Gastrocnemius medialis (tissue), 4 donors: ENCODE data around the gene PPIP5K1. TPM values are rescaled to one million over a fixed set of nuclear protein-coding genes. Genes with fewer than 3 reads are reported as not detected.

ENCODE experiments used
- ATAC-seq, 2 donors: fragments of 150-250 bp; one replicate each; pipeline ENCODE4 v1.9.1; 2016
- DNase-seq, 2 donors: peaks; one replicate each; pipeline ENCODE4 v3.0.0-alpha.2; 2019
- H3K27ac ChIP-seq, 4 donors: fragments of 200-600 bp; sonication (generic); 1 replicate in 1 of 4; 2 replicates in 3 of 4; pipeline ENCODE4 v1.5.1; 2016 to 2018; ENCODE audit warnings: mild to moderate bottlenecking in 2 of 4, moderate library complexity in 1 of 4
- H3K27me3 ChIP-seq, 3 donors: fragments of 200-600 bp; sonication (generic) in 2 of 3; 1 replicate in 1 of 3; 2 replicates in 2 of 3; pipeline versions ENCODE4 v1.5.1 to v1.6.0; 2016 to 2019; ENCODE audit warnings: mild to moderate bottlenecking in 1 of 3, moderate library complexity in 1 of 3
- H3K36me3 ChIP-seq, 2 donors: fragments of 200-600 bp; sonication (generic) in 1 of 2; one replicate each; pipeline ENCODE4 v1.5.1; 2017 to 2018
- H3K4me1 ChIP-seq, 2 donors: fragments of 200-600 bp; sonication (generic) in 1 of 2; one replicate each; pipeline ENCODE4 v1.5.1; 2016 to 2017; ENCODE audit warnings: mild to moderate bottlenecking in 2 of 2
- H3K4me3 ChIP-seq, 4 donors: fragments of 200-600 bp; sonication (generic) in 3 of 4; 1 replicate in 1 of 4; 2 replicates in 3 of 4; pipeline ENCODE4 v1.5.1; 2016 to 2019; ENCODE audit warnings: mild to moderate bottlenecking in 2 of 4
- H3K9me3 ChIP-seq, 3 donors: fragments of 200-600 bp; sonication (generic) in 2 of 3; 1 replicate in 1 of 3; 2 replicates in 2 of 3; pipeline ENCODE4 v1.5.1; 2016 to 2019
- POLR2A ChIP-seq, 2 donors: fragments of 450-650 bp; IDR thresholded peaks; one replicate each; pipeline ENCODE4 v1.6.1; 2017; ENCODE audit warnings: antibody characterized with exemption in 2 of 2, mild to moderate bottlenecking in 2 of 2, moderate library complexity in 2 of 2
- in situ Hi-C, 4 donors: fragments of 200-750 bp; cut with MboI; loops; one replicate each; pipeline versions ENCODE4 v1.15.0 to v1.8.0; 2017; ENCODE audit warnings: low sequenced_read_pairs in 4 of 4
- intact Hi-C: fragments of 100-400 bp; cut with DNase I; formaldehyde crosslinking; loops from one replicate; pipeline ENCODE4 v1.15.1; 2023; ENCODE audit warnings: low total_unique reads
- total RNA-seq, 4 donors: library from RNA; depleted of rRNA; stranded (reverse); fragments of >200 nt; gene quantifications; one replicate each; pipeline versions ENCODE4 v1.1.0 to v1.2.3, GENCODE V29; 2016
- TF ChIP-seq, protein P1 (sequence below), 5 experiments: fragments of 450-650 bp in 3 of 5; fragments of 200-600 bp in 2 of 5; sonication (generic) in 2 of 5; IDR thresholded peaks in 4 of 5; conservative IDR thresholded peaks in 1 of 5; 1 replicate in 4 of 5; 2 replicates in 1 of 5; pipeline ENCODE4 v1.5.1; 2016 to 2019; ENCODE audit warnings: antibody characterized with exemption in 5 of 5, mild to moderate bottlenecking in 3 of 5, moderate library complexity in 3 of 5

Gene PPIP5K1
- total RNA-seq, 4 donors from 2014 or later = 14.4 to 41.2 (median 16.6) TPM

DNA sequence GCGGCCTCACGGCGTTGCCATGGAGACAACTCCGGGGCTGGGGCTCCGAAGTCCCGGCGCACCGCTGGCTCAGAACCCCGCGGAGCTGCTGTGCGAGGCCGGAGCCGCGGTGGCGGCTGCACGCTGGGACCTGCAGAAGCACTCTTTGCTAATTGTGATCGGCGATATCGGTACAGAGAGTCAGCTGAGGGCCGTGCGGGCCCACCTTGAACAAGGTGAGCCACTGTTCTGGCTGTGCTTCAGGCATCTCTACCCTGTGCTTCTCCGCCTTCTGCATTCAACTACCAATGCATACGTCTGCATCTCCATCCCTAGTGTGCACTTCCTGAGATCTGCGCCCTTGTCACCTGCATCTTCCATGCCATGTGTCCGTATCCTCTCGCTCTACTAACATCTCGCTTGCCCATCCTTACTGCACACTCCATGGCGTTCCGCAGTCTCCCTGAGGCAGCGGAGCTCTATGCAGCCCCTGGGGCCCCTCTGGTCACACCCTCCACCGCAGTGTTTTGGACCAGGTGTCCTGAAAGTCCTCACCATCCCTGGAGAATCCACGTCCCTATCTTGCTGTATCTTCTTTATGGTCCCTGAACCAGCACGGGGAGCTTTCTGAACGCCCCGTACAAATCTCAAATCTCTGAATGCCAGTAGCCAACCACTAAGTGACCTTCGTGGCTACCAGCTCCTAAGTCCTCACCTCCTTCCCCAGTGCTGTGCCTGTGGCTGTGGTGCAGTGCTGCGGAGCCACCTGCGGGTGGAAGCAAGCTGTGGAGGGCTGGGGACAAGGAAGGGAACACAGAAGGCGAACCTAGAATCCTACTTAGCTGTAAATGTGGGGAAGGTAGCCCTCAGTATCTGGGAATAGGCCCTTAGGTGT, 78.8 kb downstream of the PPIP5K1 start:
- H3K27me3 ChIP-seq = no peaks in the 10 kb centered on the region
- H3K9me3 ChIP-seq = no peaks in the 10 kb centered on the region
- DNase-seq (no peak), ATAC-seq (peak in 1 of 2 donors; percentile 2)
- peak in 1 of 2 donors; percentile 47 for TF ChIP-seq POLR2A (IDR thresholded peaks at IDR 0.05)
- TF ChIP-seq, protein P1, sequence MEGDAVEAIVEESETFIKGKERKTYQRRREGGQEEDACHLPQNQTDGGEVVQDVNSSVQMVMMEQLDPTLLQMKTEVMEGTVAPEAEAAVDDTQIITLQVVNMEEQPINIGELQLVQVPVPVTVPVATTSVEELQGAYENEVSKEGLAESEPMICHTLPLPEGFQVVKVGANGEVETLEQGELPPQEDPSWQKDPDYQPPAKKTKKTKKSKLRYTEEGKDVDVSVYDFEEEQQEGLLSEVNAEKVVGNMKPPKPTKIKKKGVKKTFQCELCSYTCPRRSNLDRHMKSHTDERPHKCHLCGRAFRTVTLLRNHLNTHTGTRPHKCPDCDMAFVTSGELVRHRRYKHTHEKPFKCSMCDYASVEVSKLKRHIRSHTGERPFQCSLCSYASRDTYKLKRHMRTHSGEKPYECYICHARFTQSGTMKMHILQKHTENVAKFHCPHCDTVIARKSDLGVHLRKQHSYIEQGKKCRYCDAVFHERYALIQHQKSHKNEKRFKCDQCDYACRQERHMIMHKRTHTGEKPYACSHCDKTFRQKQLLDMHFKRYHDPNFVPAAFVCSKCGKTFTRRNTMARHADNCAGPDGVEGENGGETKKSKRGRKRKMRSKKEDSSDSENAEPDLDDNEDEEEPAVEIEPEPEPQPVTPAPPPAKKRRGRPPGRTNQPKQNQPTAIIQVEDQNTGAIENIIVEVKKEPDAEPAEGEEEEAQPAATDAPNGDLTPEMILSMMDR (IDR thresholded peaks at IDR 0.05 in 4 of 5, conservative IDR thresholded peaks at IDR 0.05 in 1 of 5) = peak in 1 of 5 experiments; percentile 11
- in situ Hi-C loops = no loop called here
- H3K27ac ChIP-seq = peak overlapping the region; percentile 84 to 93 (median 92)
- intact Hi-C loops = loop anchor here (5.0 kb wide), 1 partner anchor 134 kb away; no protein-coding TSS in a partner anchor
- H3K36me3 ChIP-seq = no peaks in the 10 kb centered on the region
- peaks cover 32 to 47% of the 10 kb centered on the region in 2 donors for H3K4me1 ChIP-seq
- H3K4me3 ChIP-seq = peak overlapping the region; percentile 75 to 90 (median 78)

DNA sequence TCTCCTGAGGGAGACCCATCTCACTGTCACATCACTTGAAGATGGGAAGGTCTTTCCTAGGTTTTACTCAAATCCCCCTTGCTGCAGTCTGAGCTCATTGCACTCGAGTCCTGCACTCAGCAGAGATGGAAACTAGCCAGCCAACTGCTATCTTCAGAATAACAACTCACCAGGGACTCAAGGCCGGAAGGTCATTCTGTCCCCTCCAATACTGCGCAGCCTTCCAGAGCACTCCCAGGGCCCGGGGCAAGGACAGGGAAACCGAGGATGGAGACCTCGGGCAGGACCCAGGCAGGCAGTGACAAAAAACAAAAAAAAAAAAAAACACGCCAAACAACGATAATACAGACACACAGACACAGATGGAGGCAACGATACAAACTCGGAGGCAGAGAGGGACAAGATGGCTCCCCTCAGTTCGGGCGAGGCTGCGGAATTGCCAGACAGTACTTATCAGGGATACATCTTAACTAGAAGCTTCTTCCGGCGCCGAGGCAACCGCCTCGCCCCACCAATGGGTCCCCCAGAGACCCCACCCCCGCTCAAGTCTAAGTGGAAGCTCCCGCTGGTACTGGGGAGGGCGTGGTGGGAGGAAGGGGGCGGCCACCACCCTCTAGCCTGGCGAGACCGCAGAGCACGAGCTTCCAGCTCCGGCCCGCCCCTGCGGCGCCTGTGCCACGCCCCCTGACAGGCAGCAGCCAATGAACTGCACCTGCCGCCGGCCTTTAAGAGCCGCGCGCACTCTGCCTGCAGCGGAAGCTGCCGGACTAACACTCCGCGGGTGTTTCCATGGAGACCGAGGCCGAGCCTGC, 79.6 kb downstream of the PPIP5K1 start:
- intact Hi-C loops = loop anchor here (1.0 to 5.0 kb wide), 3 partner anchors 17 to 133 kb away; partner anchors contain the start of gene TP53BP1
- DNase-seq = peak; percentile 96 to 97
- H3K27me3 ChIP-seq = no peaks in the 10 kb centered on the region

DNA sequence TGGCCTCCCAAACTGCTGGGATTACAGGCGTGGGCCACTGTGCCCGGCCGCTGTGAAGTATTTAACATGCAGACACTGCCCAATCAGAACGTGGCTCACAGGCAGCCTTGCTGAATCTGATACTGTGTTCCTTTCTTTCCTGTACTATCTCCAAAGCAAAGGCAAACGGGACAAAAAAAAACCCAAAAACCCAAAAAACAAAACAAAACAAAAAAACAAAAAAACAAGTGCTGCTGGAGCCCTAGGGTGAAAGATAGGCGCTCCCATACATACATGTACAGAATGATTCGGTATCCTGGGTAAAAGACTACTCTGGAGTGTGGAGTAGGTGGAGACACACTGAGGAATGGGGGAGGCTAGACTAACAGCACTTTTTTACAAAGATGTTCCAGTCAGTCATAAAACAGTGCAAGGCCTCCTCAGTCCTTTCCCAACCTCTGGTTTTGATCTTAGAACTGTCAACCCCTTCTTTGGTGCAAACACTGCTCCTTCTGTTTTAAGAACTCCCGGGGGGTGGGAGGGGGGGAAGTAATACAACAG, 80.3 kb downstream of the PPIP5K1 start:
- no peaks in the 10 kb centered on the region for H3K36me3 ChIP-seq
- H3K27ac ChIP-seq = peak overlapping the region; percentile 84 to 93 (median 92)
- ATAC-seq (peak; percentile 12 to 15), DNase-seq (no peak)
- H3K4me1 ChIP-seq = peaks cover 38% of the 10 kb centered on the region in 2 donors
- intact Hi-C loops (loop anchor here (1.0 to 5.0 kb wide), 3 partner anchors 16 to 132 kb away; partner anchors contain the start of gene TP53BP1), in situ Hi-C loops (no loop called here)
- H3K9me3 ChIP-seq = no peaks in the 10 kb centered on the region
- H3K27me3 ChIP-seq = no peaks in the 10 kb centered on the region
- H3K4me3 ChIP-seq = peak overlapping the region; percentile 75 to 90 (median 78)
- TF ChIP-seq POLR2A (IDR thresholded peaks at IDR 0.05) = no peak
- TF ChIP-seq, protein P1 (IDR thresholded peaks at IDR 0.05 in 4 of 5, conservative IDR thresholded peaks at IDR 0.05 in 1 of 5) = no peak

More for the DNA sequence above, 79.6 kb downstream of the PPIP5K1 start:
- H3K9me3 ChIP-seq = no peaks in the 10 kb centered on the region
- TF ChIP-seq, protein P1 (IDR thresholded peaks at IDR 0.05 in 4 of 5, conservative IDR thresholded peaks at IDR 0.05 in 1 of 5) = peak in 2 of 5 experiments; percentile 38 to 53
- TF ChIP-seq POLR2A (IDR thresholded peaks at IDR 0.05) = peak; percentile 73 to 80
- H3K4me3 ChIP-seq = peak overlapping the region; percentile 75 to 90 (median 78)
- in situ Hi-C loops = no loop called here
- no peaks in the 10 kb centered on the region for H3K36me3 ChIP-seq
- H3K27ac ChIP-seq = peak overlapping the region; percentile 84 to 93 (median 92)
- peak; percentile 83 to 85 for ATAC-seq
- peaks cover 38 to 41% of the 10 kb centered on the region in 2 donors for H3K4me1 ChIP-seq

DNA sequence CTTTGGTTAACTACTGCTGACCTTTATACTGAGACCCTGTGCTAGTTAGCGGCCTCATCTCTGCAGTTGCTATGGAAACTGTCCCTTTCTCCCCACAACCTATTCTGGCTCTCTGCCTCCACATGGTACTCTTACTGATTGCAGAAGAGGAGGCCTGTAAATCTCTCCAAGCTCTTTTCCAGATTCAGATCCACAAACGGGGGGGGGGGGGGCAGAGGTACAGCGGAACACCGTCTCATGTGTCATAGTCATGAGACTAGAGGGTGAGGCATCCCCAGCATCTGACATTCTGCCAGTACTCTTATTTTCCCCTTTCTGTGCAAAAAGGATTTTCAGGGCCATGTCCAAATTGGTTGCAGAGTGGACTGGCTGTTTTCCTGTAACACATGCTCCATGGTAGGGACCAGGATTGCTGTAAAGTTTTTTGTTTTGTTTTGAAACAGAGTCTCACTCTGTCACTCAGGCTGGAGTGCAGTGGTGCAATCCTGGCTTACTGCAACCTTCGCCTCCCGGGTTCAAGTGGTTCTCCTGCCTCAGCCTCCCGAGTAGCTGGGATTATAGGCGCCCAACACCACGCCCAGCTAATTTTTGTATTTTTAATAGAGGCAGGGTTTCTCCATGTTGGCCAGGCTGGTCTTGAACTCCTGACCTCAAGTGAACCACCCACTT, 80.9 kb downstream of the PPIP5K1 start:
- ATAC-seq (peak; percentile 18 to 27), DNase-seq (peak in 1 of 2 donors; percentile 52)
- Histone ChIP-seq H3K9me3 (no peaks in the 10 kb centered on the region), H3K4me1 (peaks cover 34% of the 10 kb centered on the region in 2 donors), H3K36me3 (no peaks in the 10 kb centered on the region), H3K27ac (peak overlapping the region; percentile 84 to 93 (median 92)), H3K4me3 (peak overlapping the region in 3 of 4 donors; percentile 76 to 90 (median 81)), H3K27me3 (no peaks in the 10 kb centered on the region)
- in situ Hi-C loops (no loop called here), intact Hi-C loops (no loop called here)
- TF ChIP-seq, protein P1 (IDR thresholded peaks at IDR 0.05 in 4 of 5, conservative IDR thresholded peaks at IDR 0.05 in 1 of 5) = no peak
- TF ChIP-seq POLR2A (IDR thresholded peaks at IDR 0.05) = no peak
